ENCODE data around the gene PARP9. TPM values are rescaled to one million over a fixed set of nuclear protein-coding genes. Genes with fewer than 3 reads are reported as not detected.

Gene PARP9
- total RNA-seq, 2 donors from 2014 or later, result 20.2 to 28.0 TPM

DNA sequence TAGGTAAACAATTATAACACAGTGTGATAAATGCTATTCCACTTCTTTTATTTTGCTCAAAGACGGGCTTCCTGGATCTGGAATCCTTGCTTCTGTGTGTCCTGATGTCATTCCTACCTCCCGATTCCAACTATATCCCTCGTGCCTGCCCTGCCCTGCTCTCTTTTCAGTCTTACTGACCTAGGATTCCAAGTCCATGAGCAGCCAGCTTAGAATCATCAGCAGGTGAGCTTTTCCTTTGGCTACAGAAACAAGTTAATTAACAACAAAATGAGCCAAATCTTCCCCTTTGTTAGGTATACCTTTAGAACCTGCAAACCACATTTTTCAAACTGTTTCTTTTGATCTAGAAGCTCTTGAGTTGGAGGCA, 27.5 kb downstream of the PARP9 start:
- H3K36me3 ChIP-seq, result peaks cover 11% of the 10 kb centered on the region
- intact Hi-C loops (cut with DNase I), result no loop called here
- DNase-seq, result no peak

DNA sequence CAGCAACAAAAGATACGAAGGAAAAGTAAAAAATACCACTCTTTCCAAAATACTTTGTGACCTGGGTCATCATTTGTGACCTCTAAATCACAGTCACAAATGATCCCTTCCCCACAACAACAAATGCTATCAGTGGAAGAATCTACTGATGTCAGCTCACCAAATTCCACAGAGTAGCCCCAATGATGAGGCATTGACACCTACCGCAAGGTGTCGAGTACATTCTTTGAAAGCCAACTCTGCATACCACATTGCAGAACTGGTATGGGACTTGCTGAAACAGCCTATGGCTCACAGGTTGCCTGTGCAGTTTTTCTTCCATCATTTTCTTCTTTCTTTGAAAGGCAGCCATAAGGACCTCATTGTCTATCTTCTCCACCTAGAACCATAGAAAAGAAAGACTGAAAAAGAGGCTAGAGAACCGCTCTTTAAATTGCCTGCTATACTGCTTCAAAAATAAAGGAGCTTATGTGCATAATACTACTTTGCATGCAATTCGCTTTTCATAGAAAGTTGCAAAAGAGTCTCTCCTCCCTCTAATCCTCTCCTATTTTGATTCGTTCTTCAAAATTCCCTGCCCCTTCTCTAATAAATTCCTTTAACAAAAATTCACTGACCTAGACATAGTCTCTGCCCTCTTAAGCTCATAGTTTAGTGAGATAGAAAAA, 28.0 kb downstream of the PARP9 start:
- no peak for DNase-seq
- H3K36me3 ChIP-seq, result peaks cover 11% of the 10 kb centered on the region
- H3K4me1 ChIP-seq, result no peaks in the 10 kb centered on the region
- H3K9ac ChIP-seq (ENCODE audit: low read depth in 2 of 2, low read length in 2 of 2), result no peak overlapping the region
- H3K27me3 ChIP-seq, result no peaks in the 10 kb centered on the region
- TF ChIP-seq, protein P1, sequence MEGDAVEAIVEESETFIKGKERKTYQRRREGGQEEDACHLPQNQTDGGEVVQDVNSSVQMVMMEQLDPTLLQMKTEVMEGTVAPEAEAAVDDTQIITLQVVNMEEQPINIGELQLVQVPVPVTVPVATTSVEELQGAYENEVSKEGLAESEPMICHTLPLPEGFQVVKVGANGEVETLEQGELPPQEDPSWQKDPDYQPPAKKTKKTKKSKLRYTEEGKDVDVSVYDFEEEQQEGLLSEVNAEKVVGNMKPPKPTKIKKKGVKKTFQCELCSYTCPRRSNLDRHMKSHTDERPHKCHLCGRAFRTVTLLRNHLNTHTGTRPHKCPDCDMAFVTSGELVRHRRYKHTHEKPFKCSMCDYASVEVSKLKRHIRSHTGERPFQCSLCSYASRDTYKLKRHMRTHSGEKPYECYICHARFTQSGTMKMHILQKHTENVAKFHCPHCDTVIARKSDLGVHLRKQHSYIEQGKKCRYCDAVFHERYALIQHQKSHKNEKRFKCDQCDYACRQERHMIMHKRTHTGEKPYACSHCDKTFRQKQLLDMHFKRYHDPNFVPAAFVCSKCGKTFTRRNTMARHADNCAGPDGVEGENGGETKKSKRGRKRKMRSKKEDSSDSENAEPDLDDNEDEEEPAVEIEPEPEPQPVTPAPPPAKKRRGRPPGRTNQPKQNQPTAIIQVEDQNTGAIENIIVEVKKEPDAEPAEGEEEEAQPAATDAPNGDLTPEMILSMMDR (IDR thresholded peaks at IDR 0.05), result no peak
- intact Hi-C loops (cut with DNase I), result no loop called here
- H3K4me3 ChIP-seq, result no peak overlapping the region
- H3K9me3 ChIP-seq, result no peaks in the 10 kb centered on the region
- H3K27ac ChIP-seq, result no peak overlapping the region

More for the DNA sequence above, 27.5 kb downstream of the PARP9 start:
- Histone ChIP-seq H3K27ac (no peak overlapping the region), H3K9me3 (no peaks in the 10 kb centered on the region), H3K4me1 (no peaks in the 10 kb centered on the region), H3K4me3 (no peak overlapping the region), H3K9ac (ENCODE audit: low read depth in 2 of 2, low read length in 2 of 2) (no peak overlapping the region), H3K27me3 (no peaks in the 10 kb centered on the region)
- TF ChIP-seq, protein P1 (IDR thresholded peaks at IDR 0.05), result no peak

DNA sequence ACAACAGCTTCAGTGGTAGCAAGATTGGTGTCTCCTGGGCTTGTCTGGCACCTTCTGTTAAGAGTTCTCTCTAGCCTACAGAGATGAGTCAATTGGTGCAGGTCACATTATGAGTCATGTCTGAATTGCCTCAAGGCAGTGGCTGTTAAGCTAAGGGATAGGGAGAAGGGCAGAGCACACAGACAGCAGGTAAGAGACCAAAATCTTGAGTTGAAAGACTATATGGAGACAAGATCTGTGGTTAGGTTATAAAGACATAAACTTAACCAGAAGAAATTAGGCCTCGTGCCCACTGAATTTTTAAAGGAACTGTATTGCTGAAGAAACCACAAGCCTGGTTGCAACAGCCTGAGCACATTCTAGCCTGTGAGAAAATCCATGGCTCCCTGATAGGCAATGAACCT, 30.2 kb downstream of the PARP9 start:
- intact Hi-C loops (cut with DNase I), result no loop called here
- no peaks in the 10 kb centered on the region for H3K4me1 ChIP-seq

DNA sequence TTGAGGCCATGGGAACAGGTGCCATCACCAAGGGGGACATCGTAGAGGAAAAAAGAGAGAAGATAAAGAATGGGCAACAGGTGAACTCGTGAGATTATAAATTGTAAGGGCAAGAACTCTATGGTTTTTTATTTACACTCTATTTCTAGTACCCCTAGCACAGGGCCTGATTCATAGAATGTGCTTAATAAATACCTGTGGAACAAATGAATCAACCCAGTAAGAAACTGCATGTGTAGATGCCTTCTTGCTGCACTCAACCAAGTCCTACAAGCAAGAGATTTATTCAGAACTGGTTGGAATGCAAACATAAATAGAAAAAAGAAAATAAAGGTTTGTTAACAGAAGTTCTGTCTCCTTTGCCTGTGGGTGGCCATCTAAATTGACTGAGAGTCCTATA, 30.6 kb downstream of the PARP9 start:
- Histone ChIP-seq H3K4me1 (no peaks in the 10 kb centered on the region), H3K9me3 (no peaks in the 10 kb centered on the region), H3K27me3 (no peaks in the 10 kb centered on the region), H3K27ac (no peak overlapping the region), H3K4me3 (no peak overlapping the region), H3K9ac (ENCODE audit: low read depth in 2 of 2, low read length in 2 of 2) (no peak overlapping the region), H3K36me3 (peaks cover 11% of the 10 kb centered on the region)
- DNase-seq, result no peak
- intact Hi-C loops (cut with DNase I), result no loop called here
- TF ChIP-seq, protein P1 (IDR thresholded peaks at IDR 0.05), result no peak

More for the DNA sequence above, 30.2 kb downstream of the PARP9 start:
- TF ChIP-seq, protein P1 (IDR thresholded peaks at IDR 0.05), result no peak
- H3K9me3 ChIP-seq, result no peaks in the 10 kb centered on the region
- no peaks in the 10 kb centered on the region for H3K27me3 ChIP-seq
- DNase-seq, result no peak
- no peak overlapping the region for H3K4me3 ChIP-seq
- H3K36me3 ChIP-seq, result peaks cover 11% of the 10 kb centered on the region
- no peak overlapping the region for H3K27ac ChIP-seq
- no peak overlapping the region for H3K9ac ChIP-seq (ENCODE audit: low read depth in 2 of 2, low read length in 2 of 2)

DNA sequence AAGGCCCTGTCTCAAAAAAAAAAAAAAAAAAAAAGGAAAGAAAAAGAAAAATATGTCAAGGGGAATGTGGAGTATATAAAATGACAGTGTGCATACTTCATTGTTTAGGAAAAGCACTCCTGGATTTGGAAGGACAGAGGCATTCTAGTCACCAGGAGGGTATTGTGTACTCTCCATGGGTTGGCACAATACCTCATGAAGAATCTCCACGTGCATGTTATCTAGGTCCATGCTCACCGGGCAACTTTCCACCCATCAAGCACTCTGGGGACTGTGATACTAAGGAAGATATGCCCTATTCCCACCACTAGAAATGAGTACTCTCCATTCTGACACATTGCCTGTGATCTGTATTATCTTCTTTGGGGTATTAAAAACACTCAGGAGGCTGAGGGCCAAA, 33.9 kb downstream of the PARP9 start:
- H3K9me3 ChIP-seq, result no peaks in the 10 kb centered on the region
- no peak overlapping the region for H3K9ac ChIP-seq (ENCODE audit: low read depth in 2 of 2, low read length in 2 of 2)
- H3K4me1 ChIP-seq, result no peaks in the 10 kb centered on the region
- intact Hi-C loops (cut with DNase I), result no loop called here
- H3K27me3 ChIP-seq, result no peaks in the 10 kb centered on the region
- H3K36me3 ChIP-seq, result peaks cover 6% of the 10 kb centered on the region
- no peak overlapping the region for H3K4me3 ChIP-seq
- DNase-seq, result no peak
- TF ChIP-seq, protein P1 (IDR thresholded peaks at IDR 0.05), result no peak
- no peak overlapping the region for H3K27ac ChIP-seq

Data from colonic mucosa (tissue), 4 donors.